NCI-H1436 (cell line): Measurements from ENCODE around the gene KRT24.

Source experiments
- DNase-seq: peaks from one replicate; lab custom pipeline; 2025; lab: John Stamatoyannopoulos, UW

Gene KRT24

GRCh38 chr17:40694584-40694983, 9.0 kb downstream of the KRT24 start:
- DNase-seq = no peak

GRCh38 chr17:40687106-40687505, 16.4 kb downstream of the KRT24 start:
- no peak for DNase-seq

GRCh38 chr17:40686192-40686591, 17.4 kb downstream of the KRT24 start:
- no peak for DNase-seq

GRCh38 chr17:40680998-40681397, 22.6 kb downstream of the KRT24 start:
- no peak for DNase-seq

GRCh38 chr17:40679523-40679907, 24.0 kb downstream of the KRT24 start:
- no peak for DNase-seq

GRCh38 chr17:40678902-40679522, 24.5 kb downstream of the KRT24 start:
- DNase-seq = no peak

GRCh38 chr17:40675905-40676304, 27.6 kb downstream of the KRT24 start:
- no peak for DNase-seq

GRCh38 chr17:40672654-40673053, 30.9 kb downstream of the KRT24 start:
- DNase-seq = no peak

- no peak for DNase-seq
Measured at GRCh38 chr17:40671282-40671681, 32.3 kb downstream of the KRT24 start.

GRCh38 chr17:40666331-40666730, 37.2 kb downstream of the KRT24 start:
- DNase-seq = no peak

- no peak for DNase-seq
Measured at GRCh38 chr17:40664582-40665333, 38.8 kb downstream of the KRT24 start, which contains the start of gene KRT222. TSS of gene KRT222 (minus strand) at chr17:40665177. CDS start at chr17:40665099, 78 bp downstream.

GRCh38 chr17:40663252-40663651, 40.3 kb downstream of the KRT24 start:
- DNase-seq = no peak

GRCh38 chr17:40659911-40660310, 43.6 kb downstream of the KRT24 start:
- no peak for DNase-seq

GRCh38 chr17:40658396-40658795, 45.2 kb downstream of the KRT24 start:
- DNase-seq = no peak

GRCh38 chr17:40651939-40652338, 51.6 kb downstream of the KRT24 start:
- no peak for DNase-seq

GRCh38 chr17:40648384-40648968, 55.1 kb downstream of the KRT24 start:
- no peak for DNase-seq
